ENCODE results near the gene JARID2.
"Not testable (repeated sequence)": the region's sequence is repeated elsewhere in the genome, so short reads cannot be mapped to it uniquely, and the experiment has no call there.

The JARID2 gene

DNA sequence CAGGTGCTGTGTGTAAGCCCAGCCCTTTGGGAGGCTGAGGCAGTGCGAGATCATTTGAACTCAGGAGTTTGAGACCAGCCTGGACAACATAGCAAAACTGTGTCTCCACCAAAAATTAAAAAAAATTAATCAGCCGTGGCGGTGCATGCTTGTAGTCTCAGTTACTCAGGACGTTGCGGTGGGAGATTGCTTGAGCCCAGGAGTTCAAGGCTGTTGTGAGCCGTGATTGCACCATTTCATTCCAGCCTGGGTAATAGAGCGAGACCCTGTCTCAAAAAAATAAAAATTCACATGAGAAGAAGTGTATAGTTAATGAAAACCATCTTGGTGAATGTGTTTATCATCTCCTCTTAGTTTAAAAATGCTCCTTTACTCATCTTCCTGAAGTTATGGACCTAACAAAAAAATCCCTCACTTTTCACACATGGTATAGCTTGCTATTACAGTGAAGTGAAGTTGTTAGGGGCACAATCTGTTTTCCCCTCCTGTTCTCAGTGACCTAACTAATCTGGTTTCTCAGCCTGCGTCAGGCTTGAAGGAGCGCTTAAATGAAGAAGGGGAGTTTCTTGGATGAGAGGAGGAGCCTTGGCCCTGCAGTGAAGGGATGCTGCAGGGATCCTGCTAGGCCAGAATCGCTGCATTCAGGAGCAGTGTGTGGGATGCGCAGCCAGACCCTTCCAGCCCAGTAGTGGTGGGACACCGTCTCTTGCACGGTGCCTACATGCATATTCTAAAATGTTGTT, 45.3 kb downstream of the JARID2 start:
- DNase-seq = no peak

DNA sequence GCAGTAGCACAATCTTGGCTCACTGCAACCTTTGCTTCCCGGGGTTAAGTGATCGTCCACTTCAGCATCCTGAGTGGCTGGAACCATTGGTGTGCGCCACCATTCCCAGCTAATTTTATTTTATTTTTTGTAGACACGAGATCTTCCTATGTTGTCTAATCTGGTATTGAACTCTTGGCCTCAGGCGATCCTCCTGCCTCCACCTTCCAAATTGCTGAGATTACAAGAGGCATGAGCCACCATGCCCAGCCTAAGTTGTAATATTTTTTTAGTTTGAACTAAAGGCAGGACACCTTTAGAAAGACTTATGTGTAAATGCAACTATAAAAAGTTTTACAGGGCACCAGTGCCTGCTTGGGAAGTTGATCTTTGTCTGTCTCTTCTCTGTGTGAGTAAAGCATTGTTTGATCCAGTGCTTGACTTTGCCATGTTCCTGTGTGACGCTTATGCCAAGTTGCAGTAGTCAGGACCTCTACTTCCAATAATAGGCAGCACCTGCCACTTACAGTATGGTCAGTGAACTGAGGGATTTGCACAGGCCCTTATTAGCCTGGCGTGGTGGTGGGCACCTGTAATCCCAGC, 46.9 kb downstream of the JARID2 start:
- DNase-seq = no peak

DNA sequence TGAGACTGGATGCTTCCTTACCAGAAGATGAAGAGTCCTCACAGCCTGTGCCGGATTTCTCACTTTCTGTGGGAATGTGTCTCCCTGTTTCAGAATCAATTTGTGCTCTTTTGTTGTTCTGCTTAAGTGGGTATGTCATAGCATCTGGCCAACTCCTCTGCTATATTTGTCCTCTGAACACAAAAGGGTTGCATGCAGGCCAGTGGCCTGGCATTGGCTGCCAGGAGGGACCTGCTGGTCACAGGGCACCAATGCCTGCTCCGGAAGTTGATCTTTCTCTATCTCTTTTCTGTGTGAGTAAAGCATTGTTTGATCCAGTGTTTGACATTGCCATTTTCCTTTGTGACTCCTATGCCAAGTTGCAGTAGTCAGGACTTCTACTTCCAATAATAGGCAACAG, 47.8 kb downstream of the JARID2 start:
- DNase-seq = no peak

DNA sequence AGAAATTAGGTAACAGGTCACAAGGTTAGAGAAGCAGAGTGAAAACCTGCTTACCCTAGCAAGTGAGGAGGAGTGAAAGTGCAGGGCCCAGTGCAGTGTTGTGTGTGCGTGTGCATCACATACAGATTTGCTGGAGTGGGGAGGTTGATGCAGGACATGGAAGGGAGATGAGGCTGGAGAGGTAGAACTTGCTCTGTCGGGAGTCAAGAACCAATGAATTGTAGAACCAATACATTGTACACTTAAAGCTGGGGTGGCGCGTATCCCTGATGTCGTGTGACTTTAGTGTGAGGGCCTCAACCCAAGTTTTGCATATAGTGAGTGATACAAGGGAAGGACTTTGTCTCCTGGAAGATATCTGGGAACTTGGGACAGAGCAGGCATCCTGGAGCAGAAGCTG, 48.6 kb downstream of the JARID2 start:
- peak in 1 of 2 experiments; percentile 16 for DNase-seq

DNA sequence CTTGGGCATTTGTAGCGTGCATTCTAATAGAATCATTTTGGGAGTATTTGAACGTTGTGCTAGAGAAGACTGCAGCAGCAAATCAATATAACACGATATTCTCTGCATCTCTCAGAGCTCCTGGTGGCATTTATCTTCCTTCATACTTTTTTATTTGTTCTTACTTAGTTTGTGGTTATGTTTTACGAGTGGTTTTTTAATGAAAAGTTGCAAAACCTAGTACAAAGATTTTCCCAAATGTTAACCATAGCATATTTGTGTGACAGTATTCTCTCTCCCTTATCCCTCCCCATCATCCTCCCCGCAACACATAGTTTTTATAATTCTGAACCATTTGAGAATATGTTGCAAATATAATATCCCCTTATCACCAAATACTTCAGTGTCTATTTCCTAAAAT, 50.4 kb downstream of the JARID2 start:
- DNase-seq = no peak

DNA sequence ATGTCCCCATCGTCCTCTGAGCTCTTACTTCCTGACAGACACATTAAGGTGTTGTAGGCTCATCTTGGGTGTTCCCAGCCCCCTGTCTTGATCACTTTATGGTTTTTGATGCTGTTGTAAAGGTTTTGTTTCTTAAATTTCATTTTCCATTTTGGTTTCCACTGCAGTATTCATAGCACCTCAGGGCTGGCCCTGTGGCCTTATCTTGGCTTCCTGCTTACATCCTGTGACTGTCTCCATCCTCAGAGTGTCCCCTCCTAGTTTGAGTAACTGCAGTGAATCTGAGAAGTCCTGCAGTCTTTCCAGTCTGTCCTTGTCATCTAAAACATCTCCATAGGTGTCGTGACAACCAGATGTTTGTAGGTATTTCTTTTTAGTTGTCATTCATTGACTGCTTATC, 50.9 kb downstream of the JARID2 start:
- no peak for DNase-seq

DNA sequence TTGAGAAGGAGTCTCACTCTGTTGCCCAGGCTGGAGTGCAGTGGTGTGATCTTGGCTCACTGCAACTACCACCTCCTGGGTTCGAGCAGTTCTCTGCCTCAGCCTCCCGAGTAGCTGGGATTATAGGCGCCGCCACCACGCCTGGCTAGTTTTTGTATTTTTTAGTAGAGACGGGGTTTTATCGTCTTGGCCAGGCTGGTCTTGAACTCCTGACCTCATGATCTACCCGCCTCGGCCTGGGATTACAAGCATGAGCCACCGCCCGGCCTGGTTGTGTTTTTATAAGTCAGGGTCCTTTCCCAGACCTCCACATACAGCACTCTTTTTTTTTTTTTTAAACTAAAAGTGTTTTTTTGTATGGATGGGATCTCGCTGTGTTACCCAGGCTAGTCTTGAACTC, 51.3 kb downstream of the JARID2 start:
- not testable (repeated sequence) for DNase-seq

DNA sequence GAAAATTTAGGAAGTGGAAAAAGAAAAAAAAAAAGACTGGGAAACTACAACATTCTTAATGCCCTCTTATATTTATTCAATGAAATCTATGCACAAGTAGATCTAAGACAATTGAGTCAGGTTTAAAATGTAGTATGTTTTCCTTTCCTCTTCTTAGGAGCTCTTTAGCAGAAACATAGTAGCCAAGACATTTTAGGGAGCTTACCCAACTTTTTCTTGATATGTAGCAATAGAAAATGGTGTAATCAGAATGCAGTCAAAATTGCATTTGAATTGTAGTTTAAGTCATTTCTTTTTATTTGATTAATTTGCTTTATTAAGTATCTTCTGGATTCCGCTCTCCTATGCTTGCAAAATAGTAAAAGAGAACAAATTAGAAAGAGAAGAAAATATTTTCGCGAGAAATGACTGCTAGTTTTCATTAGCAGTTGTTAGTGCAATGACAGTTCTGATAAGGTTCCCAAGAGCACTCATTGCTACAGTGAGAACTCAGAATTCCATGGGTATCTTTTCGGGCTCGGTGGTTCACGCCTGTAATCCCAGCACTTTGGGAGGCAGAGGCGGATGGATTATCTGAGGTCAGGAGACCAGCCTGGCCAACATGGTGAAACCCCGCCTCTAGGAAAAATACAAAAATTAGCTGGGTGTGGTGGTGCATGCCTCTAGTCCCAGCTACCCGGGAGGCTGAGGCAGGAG, 52.2 kb downstream of the JARID2 start:
- no peak for DNase-seq

DNA sequence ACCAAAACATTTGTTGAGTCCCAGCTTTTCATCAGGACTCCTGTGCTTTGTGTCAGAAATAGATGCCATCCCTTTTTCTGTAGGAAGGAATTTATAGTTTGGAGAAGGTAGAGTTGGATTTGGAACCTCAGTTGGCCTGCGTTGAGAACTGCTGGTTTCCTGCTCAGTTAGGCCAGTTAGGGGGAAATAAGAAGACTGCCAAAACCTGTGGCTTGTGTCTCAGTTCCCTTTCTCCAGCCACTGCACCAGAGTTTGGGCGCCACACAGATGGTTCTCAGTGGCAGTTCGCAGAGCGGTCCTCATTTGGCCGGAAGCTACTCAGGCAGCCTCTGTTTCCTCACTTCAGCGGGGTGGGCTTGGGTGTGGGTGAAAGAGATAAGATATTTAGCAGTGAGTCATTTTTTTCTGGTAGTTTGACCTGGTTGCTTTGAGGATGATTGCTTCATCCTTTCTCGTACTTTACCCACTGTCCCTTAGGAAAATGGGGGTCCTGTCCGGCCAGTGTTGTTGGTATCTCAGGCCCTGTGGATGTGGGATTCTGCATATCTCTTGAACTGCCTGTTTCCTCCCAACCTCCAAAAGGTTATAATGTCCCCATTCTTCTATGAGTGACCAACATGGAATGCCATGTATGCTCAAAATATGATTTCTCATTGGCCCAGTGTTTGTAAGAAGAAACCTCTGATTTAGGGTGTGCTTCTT, 53.7 kb downstream of the JARID2 start:
- no peak for DNase-seq

DNA sequence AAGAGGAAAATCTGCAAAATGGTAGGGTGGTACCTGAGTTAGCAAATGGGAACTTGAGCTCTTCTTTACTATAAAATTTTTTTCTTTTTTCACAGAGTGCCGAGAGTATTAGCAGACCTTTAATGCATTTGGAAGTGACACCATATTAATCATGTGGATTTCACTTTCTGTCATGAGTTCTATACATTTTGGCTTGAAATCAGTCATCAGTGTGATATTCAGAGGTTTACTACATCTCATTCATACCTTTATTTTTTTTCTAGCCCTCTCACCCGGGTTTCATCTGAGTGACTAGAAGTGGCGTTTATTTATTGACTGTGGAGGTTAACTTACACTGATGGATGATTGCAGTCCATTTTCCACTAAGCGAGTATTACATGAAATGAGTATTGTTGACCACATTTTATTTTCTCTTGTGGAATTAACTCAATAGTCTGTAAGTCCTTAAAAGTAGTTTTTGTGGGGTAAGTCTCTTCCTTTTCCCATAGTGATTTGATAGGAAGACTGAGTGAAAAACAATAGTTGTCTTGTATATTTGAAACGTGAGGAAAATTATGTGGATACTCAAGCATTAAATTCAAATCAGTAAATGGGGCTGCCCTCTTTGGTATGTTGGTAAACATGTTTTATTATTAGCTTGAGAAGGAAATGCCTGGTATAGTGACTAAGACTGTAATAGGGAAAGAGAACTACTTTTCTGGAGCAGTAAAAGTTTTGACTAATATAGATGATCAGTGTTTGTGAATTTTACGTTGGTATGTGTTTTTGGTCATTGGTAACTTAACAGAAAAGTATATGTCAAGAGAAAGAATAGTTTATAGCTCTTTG, 55.5 kb downstream of the JARID2 start:
- DNase-seq = no peak

DNA sequence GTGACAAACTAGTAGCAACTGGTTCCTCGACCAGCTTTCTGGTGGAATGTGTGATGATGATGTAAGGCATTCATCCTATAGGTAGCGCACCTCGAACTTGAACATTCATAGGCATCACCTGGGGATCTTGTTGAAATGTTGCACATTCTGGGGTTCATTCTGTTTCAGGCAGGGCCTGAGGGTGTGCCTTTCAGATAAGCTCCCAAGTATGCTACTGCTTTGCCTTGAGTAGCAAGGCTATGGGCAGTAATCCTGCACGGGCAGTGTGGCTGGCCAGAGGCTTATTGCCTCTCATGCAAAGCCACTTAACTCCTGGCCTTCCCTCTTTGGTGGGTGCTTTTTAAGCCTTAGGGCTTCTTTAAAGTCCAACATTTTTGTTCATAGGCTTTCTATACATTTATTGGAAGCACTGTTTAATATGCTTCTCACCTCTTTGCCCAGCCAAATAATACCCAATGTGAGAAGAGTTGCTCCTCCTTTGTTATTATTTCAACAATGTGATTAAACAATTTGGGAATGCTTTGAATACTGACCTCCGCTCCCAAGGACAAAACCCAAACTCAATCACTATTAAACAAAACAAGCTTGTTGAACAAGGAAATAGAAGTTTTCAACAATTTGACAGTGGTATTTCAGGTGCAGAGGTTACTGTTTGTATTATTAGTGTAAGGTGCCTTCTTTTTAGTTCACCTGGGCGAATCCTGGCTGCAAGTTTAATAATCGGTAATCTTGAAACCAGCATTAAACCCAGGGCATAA, 57.5 kb downstream of the JARID2 start:
- DNase-seq = no peak

DNA sequence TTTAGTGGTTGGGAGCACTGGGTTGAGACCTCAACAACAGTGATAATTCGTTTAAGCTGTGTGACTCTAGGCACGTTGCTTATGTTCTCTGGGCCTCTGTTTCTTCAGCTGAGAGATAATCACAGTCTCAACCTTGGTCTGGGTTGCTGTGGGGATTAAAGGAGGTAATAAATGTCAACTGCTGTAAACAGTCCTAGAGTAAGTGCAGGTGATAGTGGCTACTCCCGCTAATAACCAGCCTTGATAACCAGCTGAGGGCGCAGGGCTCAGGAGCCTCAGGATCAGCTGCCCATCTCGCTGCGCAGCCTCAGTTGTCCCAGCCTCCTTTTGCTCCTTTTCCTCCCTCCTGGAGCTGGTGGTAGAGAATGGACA, 58.0 kb downstream of the JARID2 start:
- no peak for DNase-seq

DNA sequence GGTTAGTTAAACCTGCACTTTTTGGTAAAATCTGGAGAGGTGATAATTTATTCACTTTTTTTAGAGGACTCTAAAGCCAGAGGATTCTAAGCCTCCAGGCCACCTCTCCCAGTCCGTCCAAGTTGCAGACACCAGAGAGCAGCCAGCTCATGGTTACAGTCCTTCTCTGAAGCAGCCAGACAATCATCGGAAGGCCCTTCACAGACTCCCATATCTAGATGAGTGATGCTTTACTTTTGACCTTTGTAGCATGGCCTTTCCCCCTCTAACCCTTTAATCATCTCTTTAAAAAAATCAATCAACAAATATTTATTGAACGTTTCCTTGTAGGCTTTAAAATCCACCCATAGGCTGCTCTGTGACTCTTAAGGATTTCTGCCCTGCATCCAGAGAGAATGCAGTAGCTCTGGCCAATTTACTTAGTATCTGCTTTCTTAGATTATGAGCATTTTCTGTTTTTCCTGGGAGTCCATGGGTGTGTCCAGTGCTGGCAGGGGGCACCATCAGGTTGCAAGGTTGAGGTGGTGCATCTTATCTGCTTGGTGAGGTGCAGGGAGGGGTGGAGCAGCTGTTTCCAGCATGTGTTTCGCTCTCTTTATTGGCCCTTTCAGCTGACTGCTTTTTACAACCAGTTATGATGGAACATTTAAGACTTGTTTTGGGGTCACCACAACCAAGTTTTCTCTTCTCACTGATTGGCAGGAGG, 58.6 kb downstream of the JARID2 start:
- DNase-seq = no peak

DNA sequence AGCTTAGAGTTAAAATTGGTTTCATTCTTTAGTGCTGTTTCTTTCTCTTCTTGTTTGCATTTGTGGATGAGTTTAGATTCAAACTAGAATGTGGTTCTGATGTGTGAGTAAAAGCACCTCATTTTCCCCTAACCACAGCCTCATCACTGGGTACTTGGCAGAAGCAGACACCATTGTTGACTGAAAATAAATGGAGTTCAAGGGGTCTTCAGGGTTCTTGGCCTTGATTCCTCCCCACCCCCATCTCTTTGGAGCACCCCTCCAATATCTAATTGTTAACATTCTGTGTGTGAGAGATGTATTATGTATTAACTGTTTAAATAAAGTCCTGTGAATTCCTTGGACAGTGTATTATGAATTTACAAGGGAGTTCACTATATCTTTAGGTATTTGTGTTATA, 59.6 kb downstream of the JARID2 start:
- no peak for DNase-seq

DNA sequence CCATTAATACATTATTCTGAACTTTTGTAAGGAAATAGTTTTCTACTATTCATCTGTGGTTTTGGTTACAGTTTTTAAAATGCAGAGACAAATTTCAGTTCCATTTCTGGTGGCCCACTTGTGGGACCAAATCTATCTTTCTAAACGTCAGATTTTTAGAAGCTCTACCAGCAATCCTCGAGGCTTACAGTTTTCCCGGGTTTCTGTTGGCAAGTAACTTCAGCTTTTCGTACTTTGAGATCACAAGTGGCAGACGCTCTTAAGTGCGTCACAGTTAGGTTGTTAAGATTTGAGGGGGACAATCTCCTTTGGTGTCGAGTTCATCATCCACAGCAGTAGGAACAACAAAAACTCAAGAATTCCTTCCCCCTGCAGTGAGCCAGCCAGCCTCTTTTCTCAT, 60.0 kb downstream of the JARID2 start:
- no peak for DNase-seq

DNA sequence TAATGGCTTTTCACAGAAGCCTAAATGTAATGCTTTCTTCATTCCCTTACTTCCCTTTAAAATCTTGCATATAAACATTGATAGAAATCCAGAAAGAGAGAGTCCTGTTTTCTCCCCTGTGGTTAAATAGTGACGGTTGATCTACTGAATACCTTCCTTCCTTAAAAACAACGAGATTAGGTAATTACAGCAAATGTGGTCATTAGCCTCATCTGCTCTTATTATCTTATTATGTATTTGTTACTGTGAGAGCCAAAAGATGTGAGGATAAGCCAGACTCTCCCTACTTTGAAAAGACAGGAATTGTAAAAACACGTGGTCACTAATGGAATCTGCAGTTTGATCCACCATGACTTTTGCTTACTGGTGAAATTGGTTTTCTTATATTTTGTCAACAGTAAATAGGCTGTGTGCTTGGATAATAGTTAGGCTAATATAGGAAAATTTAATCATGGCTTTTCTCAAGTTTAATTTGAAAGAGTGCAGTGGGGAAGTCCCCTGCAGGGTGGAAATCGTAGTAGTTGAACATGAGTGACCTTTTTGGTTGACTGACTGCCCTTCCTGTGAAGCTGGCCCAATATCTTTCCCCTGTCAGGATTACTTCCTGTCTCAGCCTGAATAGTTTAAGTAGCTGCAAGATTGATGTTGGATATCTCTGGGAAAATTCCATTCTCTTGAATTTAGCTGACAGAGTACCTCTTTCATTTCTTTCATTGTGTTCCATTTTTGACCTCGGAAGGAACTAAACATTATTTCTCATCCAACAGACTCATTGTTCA, 62.8 kb downstream of the JARID2 start:
- no peak for DNase-seq

DNA sequence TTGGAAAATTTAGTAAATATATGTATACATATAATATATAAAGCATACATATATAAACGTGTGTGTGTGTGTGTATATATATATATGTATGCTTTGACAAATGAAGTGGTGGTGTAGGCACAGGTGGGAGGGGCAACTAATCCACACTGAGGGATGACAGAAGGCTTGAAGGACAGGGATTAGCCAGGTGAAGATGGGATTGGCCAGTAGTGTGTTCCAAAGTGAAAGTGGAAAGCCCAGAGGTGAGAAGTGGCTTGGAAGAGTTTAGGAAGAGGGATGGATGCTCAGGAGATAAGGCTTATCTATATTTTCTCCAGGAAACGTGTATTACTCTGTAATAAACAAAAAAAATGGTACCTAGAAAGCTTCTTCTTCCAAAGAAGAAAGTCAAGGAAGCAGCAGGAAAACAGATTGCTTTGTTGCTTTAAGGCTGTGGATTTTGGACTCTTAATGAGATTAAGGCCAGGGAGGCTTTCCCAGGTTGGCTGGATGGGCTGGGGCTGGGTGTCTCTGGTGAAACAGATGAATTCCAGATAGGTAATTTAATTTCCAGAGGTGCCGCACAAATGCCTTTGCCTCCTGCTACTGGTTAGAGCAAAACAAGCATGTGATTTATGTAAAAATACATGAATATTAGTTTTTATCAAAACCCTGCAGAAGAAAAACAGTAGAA, 63.9 kb downstream of the JARID2 start:
- no peak for DNase-seq

DNA sequence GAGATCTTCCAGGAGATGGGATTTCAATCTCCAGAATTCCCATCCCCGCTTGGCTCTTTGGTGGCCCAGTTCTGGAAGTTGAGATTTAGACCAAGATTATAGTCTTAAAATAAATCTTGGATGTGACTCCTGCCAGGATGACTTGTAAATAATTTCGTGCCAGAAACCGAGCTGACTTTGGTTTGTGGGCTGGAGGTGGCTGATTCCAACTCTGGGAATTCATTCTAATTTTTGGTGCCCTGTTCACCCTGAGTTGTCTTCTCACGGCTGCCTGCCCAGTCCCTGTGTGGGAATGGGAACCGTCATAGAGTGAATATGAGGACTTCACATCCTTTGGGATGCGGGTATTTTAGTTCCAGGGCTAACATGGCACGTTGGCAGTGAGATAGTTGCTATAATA, 64.8 kb downstream of the JARID2 start:
- DNase-seq = no peak

DNA sequence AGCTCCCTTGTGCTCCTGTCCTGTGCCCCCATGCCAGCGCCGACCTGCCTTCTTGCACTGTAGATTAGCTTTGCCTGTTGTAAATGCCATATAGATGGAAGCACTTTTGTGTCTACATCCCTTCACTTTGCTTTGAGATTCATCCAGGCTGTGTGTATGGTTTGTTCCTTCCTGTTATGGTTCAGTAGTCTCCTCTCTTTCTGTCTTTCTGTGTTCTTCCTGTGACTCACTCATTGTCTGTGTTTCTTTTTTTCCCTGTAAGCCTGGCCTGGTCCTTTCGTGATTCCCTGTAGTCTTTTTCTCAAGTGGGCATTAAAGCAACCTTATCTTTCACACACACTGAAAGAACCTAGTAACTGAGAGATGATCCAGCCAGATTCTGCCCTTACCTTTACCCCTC, 66.6 kb downstream of the JARID2 start:
- no peak for DNase-seq

DNA sequence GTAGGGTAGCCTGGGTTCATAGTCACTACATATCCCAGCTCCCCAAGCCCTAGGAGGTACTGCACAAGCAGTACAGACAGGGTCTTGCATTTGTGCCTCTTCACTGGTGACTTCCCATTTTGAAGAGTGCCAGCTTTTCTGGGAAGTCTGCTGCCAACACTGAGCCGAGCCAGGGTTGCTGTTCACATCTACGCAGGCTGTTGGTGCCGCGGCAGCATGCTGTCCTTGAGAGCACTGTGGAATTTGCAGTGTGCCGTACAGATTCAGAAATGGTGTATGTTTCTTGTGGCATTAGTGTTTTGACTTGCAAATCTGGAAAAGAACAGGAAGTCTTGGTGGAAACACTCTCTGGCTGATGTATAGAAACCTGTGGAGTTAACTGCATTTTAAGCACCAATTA, 67.5 kb downstream of the JARID2 start:
- peak; percentile 86 for DNase-seq
